GM18909 (cell line): ENCODE measurements around the gene GRHPR.
"Not testable (repeated sequence)": the region's sequence is repeated elsewhere in the genome, so short reads cannot be mapped to it uniquely, and the experiment has no call there.

Experiments used
- ATAC-seq: cut with Tn5 transposase; IDR thresholded peaks from one replicate; pipeline ENCODE4 v1.9.1; 2021; ENCODE audit warnings: mild to moderate bottlenecking; ENCODE audit not compliant: unreplicated experiment, poor library complexity

The GRHPR gene

GRCh38 chr9:37420271-37421215 lies 2.0 kb upstream of the GRHPR start:
- no peak for ATAC-seq

GRCh38 chr9:37421914-37422288 lies 595 bp upstream of the GRHPR start:
- ATAC-seq = no peak

- no peak for ATAC-seq
These were observed 1.0 kb downstream of the GRHPR start for GRCh38 chr9:37423508-37423907.

GRCh38 chr9:37424204-37424685 lies 1.7 kb downstream of the GRHPR start:
- ATAC-seq = no peak

- ATAC-seq = no peak
These were observed 2.3 kb downstream of the GRHPR start for GRCh38 chr9:37424686-37425297.

- ATAC-seq = no peak
These were observed 2.8 kb downstream of the GRHPR start for GRCh38 chr9:37425298-37425752.

GRCh38 chr9:37426431-37426830 lies 3.9 kb downstream of the GRHPR start:
- ATAC-seq = not testable (repeated sequence)

GRCh38 chr9:37426846-37427245 lies 4.3 kb downstream of the GRHPR start:
- ATAC-seq = no peak

- ATAC-seq = no peak
These were observed 5.8 kb downstream of the GRHPR start for GRCh38 chr9:37428345-37428744.

GRCh38 chr9:37429441-37430285 lies 7.2 kb downstream of the GRHPR start:
- no peak for ATAC-seq

GRCh38 chr9:37430841-37431597 lies 8.5 kb downstream of the GRHPR start:
- ATAC-seq = no peak

GRCh38 chr9:37432020-37432419 lies 9.5 kb downstream of the GRHPR start:
- no peak for ATAC-seq

GRCh38 chr9:37433867-37434371 lies 11.4 kb downstream of the GRHPR start:
- ATAC-seq = no peak

GRCh38 chr9:37436540-37436939 lies 14.0 kb downstream of the GRHPR start:
- ATAC-seq = no peak

GRCh38 chr9:37437010-37437409 lies 14.5 kb downstream of the GRHPR start:
- ATAC-seq = no peak

GRCh38 chr9:37437621-37438020 lies 15.1 kb downstream of the GRHPR start:
- ATAC-seq = no peak

GRCh38 chr9:37438359-37438758 lies 15.9 kb downstream of the GRHPR start:
- ATAC-seq = no peak

- ATAC-seq = no peak
These were observed 19.4 kb downstream of the GRHPR start for GRCh38 chr9:37441776-37442370.

GRCh38 chr9:37442556-37442955 lies 20.1 kb downstream of the GRHPR start:
- no peak for ATAC-seq
